GM10847 (cell line): Measurements from ENCODE around the gene SLC25A21.

Experiments used
- POLR2A ChIP-seq: IDR thresholded peaks from 2 replicates; pipeline ENCODE4 v1.6.1; 2011; ENCODE audit not compliant: insufficient read length; ENCODE audit errors: extremely low read depth

SLC25A21 gene

GRCh38 chr14:36928432-36928831, 244.0 kb downstream of the SLC25A21 start:
- TF ChIP-seq POLR2A, result no peak

- no peak for TF ChIP-seq POLR2A
Measured at GRCh38 chr14:36925094-36925493, 247.3 kb downstream of the SLC25A21 start.

- no peak for TF ChIP-seq POLR2A
Measured at GRCh38 chr14:36916668-36917067, 255.7 kb downstream of the SLC25A21 start.

- TF ChIP-seq POLR2A, result no peak
Measured at GRCh38 chr14:36915081-36915480, 257.3 kb downstream of the SLC25A21 start.

GRCh38 chr14:36910578-36910977, 261.8 kb downstream of the SLC25A21 start:
- no peak for TF ChIP-seq POLR2A

- no peak for TF ChIP-seq POLR2A
Measured at GRCh38 chr14:36905272-36905888, 267.0 kb downstream of the SLC25A21 start.

GRCh38 chr14:36901861-36902260, 270.5 kb downstream of the SLC25A21 start:
- TF ChIP-seq POLR2A, result no peak

GRCh38 chr14:36900846-36901245, 271.6 kb downstream of the SLC25A21 start:
- TF ChIP-seq POLR2A, result no peak

- no peak for TF ChIP-seq POLR2A
Measured at GRCh38 chr14:36884049-36884448, 288.4 kb downstream of the SLC25A21 start.

GRCh38 chr14:36880276-36880675, 292.1 kb downstream of the SLC25A21 start:
- TF ChIP-seq POLR2A, result no peak

GRCh38 chr14:36879558-36879957, 292.8 kb downstream of the SLC25A21 start:
- no peak for TF ChIP-seq POLR2A

- no peak for TF ChIP-seq POLR2A
Measured at GRCh38 chr14:36874396-36875138, 297.8 kb downstream of the SLC25A21 start.

GRCh38 chr14:36870776-36871175, 301.6 kb downstream of the SLC25A21 start:
- TF ChIP-seq POLR2A, result no peak

GRCh38 chr14:36869125-36869524, 303.3 kb downstream of the SLC25A21 start:
- no peak for TF ChIP-seq POLR2A

- TF ChIP-seq POLR2A, result no peak
Measured at GRCh38 chr14:36866867-36867266, 305.5 kb downstream of the SLC25A21 start.

GRCh38 chr14:36863271-36863670, 309.1 kb downstream of the SLC25A21 start:
- no peak for TF ChIP-seq POLR2A

GRCh38 chr14:36860831-36861230, 311.6 kb downstream of the SLC25A21 start:
- TF ChIP-seq POLR2A, result no peak
